Testis (tissue), 2 donors: ENCODE measurements around the gene NBAS.

ENCODE experiments used
- POLR2A ChIP-seq: fragments of 450-650 bp; IDR thresholded peaks from one replicate; pipeline ENCODE4 v1.6.1; 2017; ENCODE audit warnings: antibody characterized with exemption, mild to moderate bottlenecking, moderate library complexity
- TF ChIP-seq, protein P1 (sequence below), 3 experiments: fragments of 450-650 bp in 2 of 3; fragments of 200-600 bp in 1 of 3; sonication (generic) in 1 of 3; IDR thresholded peaks; one replicate each; pipeline ENCODE4 v1.5.1; 2016 to 2019; ENCODE audit warnings: antibody characterized with exemption in 3 of 3, mild to moderate bottlenecking in 2 of 3, moderate library complexity in 1 of 3

DNA sequence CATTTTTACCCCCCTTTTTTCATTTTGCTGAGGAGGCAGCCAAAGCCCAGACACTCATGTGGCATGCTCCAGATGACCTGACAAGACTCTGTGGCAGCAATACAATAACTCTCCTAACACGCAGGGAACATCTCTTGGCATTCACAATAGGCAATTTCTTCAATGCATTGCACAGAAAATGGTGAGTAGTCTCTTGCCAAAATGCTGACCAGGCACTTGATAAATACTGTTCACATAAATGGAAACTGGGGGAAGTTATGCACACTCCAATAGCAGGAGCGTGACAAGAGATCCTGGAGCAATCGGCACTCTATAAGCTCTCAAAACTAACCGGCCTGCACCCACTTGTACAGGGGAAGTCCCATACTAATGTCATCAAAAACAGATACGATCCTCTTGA lies 66.3 kb downstream of the NBAS start:
- TF ChIP-seq, protein P1, sequence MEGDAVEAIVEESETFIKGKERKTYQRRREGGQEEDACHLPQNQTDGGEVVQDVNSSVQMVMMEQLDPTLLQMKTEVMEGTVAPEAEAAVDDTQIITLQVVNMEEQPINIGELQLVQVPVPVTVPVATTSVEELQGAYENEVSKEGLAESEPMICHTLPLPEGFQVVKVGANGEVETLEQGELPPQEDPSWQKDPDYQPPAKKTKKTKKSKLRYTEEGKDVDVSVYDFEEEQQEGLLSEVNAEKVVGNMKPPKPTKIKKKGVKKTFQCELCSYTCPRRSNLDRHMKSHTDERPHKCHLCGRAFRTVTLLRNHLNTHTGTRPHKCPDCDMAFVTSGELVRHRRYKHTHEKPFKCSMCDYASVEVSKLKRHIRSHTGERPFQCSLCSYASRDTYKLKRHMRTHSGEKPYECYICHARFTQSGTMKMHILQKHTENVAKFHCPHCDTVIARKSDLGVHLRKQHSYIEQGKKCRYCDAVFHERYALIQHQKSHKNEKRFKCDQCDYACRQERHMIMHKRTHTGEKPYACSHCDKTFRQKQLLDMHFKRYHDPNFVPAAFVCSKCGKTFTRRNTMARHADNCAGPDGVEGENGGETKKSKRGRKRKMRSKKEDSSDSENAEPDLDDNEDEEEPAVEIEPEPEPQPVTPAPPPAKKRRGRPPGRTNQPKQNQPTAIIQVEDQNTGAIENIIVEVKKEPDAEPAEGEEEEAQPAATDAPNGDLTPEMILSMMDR (IDR thresholded peaks at IDR 0.05): no peak
- no peak for TF ChIP-seq POLR2A
